Trophoblast cell (in vitro differentiated cells and primary cell): ENCODE data around the gene POLE.

Experiments used
- DNase-seq, 2 donors: peaks; one replicate each; pipeline ENCODE4 v3.0.0-alpha.2; 2016
- H2AFZ ChIP-seq: 2 replicates; pipeline ENCODE4 v1.6.1; 2013; ENCODE audit warnings: low read length, moderate library complexity, mild to moderate bottlenecking; ENCODE audit not compliant: insufficient read depth, poor library complexity
- H2AK5ac ChIP-seq: 2 replicates; pipeline ENCODE4 v1.6.1; 2013; ENCODE audit warnings: mild to moderate bottlenecking, low read length
- H2BK120ac ChIP-seq: 2 replicates; pipeline ENCODE4 v1.6.1; 2013; ENCODE audit warnings: low read length, mild to moderate bottlenecking, moderate library complexity; ENCODE audit not compliant: insufficient read depth, poor library complexity
- H2BK12ac ChIP-seq: 2 replicates; pipeline ENCODE4 v1.6.1; 2013; ENCODE audit warnings: mild to moderate bottlenecking, low read length, moderate library complexity
- H2BK5ac ChIP-seq: 2 replicates; pipeline ENCODE4 v1.6.1; 2013; ENCODE audit warnings: low read length, low read depth, moderate library complexity, mild to moderate bottlenecking; ENCODE audit not compliant: poor library complexity
- H3K14ac ChIP-seq: 2 replicates; pipeline ENCODE4 v1.6.1; 2013; ENCODE audit warnings: mild to moderate bottlenecking, low read length
- H3K18ac ChIP-seq: 2 replicates; pipeline ENCODE4 v1.6.1; 2013; ENCODE audit warnings: mild to moderate bottlenecking, low read length
- H3K23ac ChIP-seq: 2 replicates; pipeline ENCODE4 v1.6.1; 2013; ENCODE audit warnings: low read length
- H3K27ac ChIP-seq: 2 replicates; pipeline ENCODE4 v1.5.1; 2013; ENCODE audit warnings: low read depth, mild to moderate bottlenecking, inconsistent platforms, low read length, moderate library complexity
- H3K27me3 ChIP-seq: 2 replicates; pipeline ENCODE4 v1.6.1; 2013; ENCODE audit warnings: inconsistent platforms, mild to moderate bottlenecking, low read length, moderate library complexity; ENCODE audit not compliant: insufficient read depth
- H3K36me3 ChIP-seq, 2 experiments: 1 replicate in 1 of 2; 2 replicates in 1 of 2; pipeline ENCODE4 v1.6.1; 2013; ENCODE audit warnings: low read length in 2 of 2, mild to moderate bottlenecking in 2 of 2, moderate library complexity in 1 of 2; ENCODE audit not compliant: insufficient read depth in 2 of 2, control insufficient read depth in 1 of 2
- H3K4ac ChIP-seq: 2 replicates; pipeline ENCODE4 v1.6.1; 2013; ENCODE audit warnings: low read depth, mild to moderate bottlenecking, low read length, moderate library complexity
- H3K4me1 ChIP-seq, 2 experiments: 1 replicate in 1 of 2; 2 replicates in 1 of 2; pipeline ENCODE4 v1.6.1; 2013; ENCODE audit warnings: low read length in 2 of 2, mild to moderate bottlenecking in 2 of 2, moderate library complexity in 1 of 2; ENCODE audit not compliant: insufficient read depth in 2 of 2, control insufficient read depth in 1 of 2
- H3K4me2 ChIP-seq: 2 replicates; pipeline ENCODE4 v1.6.1; 2013; ENCODE audit warnings: inconsistent platforms, mild to moderate bottlenecking, low read length, moderate library complexity
- H3K4me3 ChIP-seq: 2 replicates; pipeline ENCODE4 v1.5.1; 2013; ENCODE audit warnings: mild to moderate bottlenecking, low read depth, low read length, inconsistent platforms
- H3K79me1 ChIP-seq: one replicate; pipeline ENCODE4 v1.6.1; 2013; ENCODE audit warnings: low read length
- H3K79me2 ChIP-seq: 2 replicates; pipeline ENCODE4 v1.6.1; 2013; ENCODE audit warnings: low read length, mild to moderate bottlenecking; ENCODE audit not compliant: control insufficient read depth, insufficient read depth, poor library complexity
- H3K9ac ChIP-seq: 2 replicates; pipeline ENCODE4 v1.6.1; 2013; ENCODE audit warnings: mild to moderate bottlenecking, low read length
- H3K9me3 ChIP-seq: 2 replicates; pipeline ENCODE4 v1.6.1; 2013; ENCODE audit warnings: low read depth, mild to moderate bottlenecking, control low read depth, inconsistent platforms, low read length; ENCODE audit not compliant: insufficient read depth
- H4K12ac ChIP-seq: 2 replicates; pipeline ENCODE4 v1.6.1; 2013; ENCODE audit warnings: low read depth, mild to moderate bottlenecking, low read length, moderate library complexity
- H4K8ac ChIP-seq: 2 replicates; pipeline ENCODE4 v1.6.1; 2013; ENCODE audit warnings: low read depth, mild to moderate bottlenecking, low read length, moderate library complexity
- H4K91ac ChIP-seq: one replicate; pipeline ENCODE4 v1.6.1; 2013; ENCODE audit warnings: low read depth, mild to moderate bottlenecking, low read length, moderate library complexity
- WGBS: extraction: QIAGEN DNeasy Blood & Tissue Kit; methylation state at CpG from one replicate; pipeline ENCODE4 v1.1.7; 2013; ENCODE audit warnings: missing lambda C conversion rate; ENCODE audit not compliant: insufficient read length, insufficient coverage; ENCODE audit errors: extremely low coverage; 5-methylcytosine and 5-hydroxymethylcytosine counted together

POLE gene

DNA sequence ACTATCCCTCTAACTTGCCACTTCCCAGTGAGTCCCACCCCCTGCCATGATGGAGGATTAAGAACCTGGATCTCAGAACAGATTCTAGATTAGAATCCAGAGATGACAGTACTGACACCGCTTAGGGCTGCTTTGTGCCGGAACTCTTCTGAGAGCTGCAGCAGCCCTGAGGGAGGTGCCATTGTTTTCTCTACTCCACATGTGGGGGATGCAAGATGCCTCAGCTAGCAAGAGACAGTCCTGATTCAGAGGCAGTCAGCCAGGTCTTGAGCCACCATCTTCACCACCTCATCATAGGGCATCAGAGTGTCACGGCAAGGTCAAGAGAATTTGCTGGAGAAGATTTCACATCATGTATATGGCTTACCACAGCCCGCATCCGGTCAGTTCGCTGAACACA is 20.1 kb upstream of the POLE start:
- Histone ChIP-seq H2BK120ac (no peak overlapping the region), H3K79me1 (peaks cover 12% of the 10 kb centered on the region), H3K18ac (no peak overlapping the region), H3K79me2 (peaks cover 11% of the 10 kb centered on the region), H3K4ac (no peak overlapping the region), H3K27ac (no peak overlapping the region), H4K8ac (no peak overlapping the region), H3K4me3 (no peak overlapping the region), H4K91ac (no peak overlapping the region), H2BK5ac (no peak overlapping the region), H3K9me3 (no peaks in the 10 kb centered on the region), H3K9ac (no peak overlapping the region), H3K14ac (no peak overlapping the region), H2AK5ac (no peak overlapping the region), H3K27me3 (no peaks in the 10 kb centered on the region), H2BK12ac (no peak overlapping the region), H2AFZ (no peak overlapping the region), H3K4me2 (no peak overlapping the region), H3K23ac (no peak overlapping the region), H3K4me1 (peaks cover 2 to 4% of the 10 kb centered on the region in 2 experiments), H4K12ac (no peak overlapping the region), H3K36me3 (peaks cover 7 to 21% of the 10 kb centered on the region in 2 experiments)
- WGBS = no CpG with 5 or more reads among the region's 6 CpGs
- DNase-seq = no peak

DNA sequence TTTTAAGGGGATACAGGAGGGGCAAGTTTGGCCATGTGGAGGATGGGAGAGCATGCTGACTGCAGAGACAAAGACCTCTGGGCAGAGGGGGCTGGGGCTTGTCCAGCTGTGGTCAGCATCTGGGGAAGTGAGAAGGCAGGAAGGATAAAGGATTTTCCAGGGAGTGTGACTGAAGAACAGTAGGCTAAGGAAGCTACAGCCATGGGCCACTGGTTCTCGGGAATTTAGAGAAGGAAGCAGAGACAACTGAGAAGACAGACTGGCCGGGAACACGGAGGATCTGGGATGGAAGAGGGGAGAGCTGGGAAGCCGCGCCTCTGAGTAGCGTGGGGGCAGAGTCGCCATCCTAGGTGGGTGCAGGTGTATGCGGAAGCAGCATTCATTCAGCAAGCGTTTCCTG is 16.5 kb upstream of the POLE start:
- Histone ChIP-seq H3K4me1 (no peaks in the 10 kb centered on the region), H3K27me3 (no peaks in the 10 kb centered on the region), H3K18ac (no peak overlapping the region), H2BK5ac (no peak overlapping the region), H4K8ac (no peak overlapping the region), H3K14ac (no peak overlapping the region), H3K4ac (no peak overlapping the region), H3K27ac (no peak overlapping the region), H3K9ac (no peak overlapping the region), H3K23ac (no peak overlapping the region), H3K9me3 (no peaks in the 10 kb centered on the region), H2BK12ac (no peak overlapping the region), H3K4me2 (no peak overlapping the region), H2AK5ac (no peak overlapping the region), H3K79me1 (no peaks in the 10 kb centered on the region), H4K91ac (no peak overlapping the region), H3K36me3 (peaks cover 17 to 35% of the 10 kb centered on the region in 2 experiments), H2BK120ac (no peak overlapping the region), H3K4me3 (no peak overlapping the region), H4K12ac (no peak overlapping the region), H3K79me2 (no peaks in the 10 kb centered on the region), H2AFZ (no peak overlapping the region)
- no peak for DNase-seq
- no CpG with 5 or more reads among the region's 9 CpGs for WGBS

DNA sequence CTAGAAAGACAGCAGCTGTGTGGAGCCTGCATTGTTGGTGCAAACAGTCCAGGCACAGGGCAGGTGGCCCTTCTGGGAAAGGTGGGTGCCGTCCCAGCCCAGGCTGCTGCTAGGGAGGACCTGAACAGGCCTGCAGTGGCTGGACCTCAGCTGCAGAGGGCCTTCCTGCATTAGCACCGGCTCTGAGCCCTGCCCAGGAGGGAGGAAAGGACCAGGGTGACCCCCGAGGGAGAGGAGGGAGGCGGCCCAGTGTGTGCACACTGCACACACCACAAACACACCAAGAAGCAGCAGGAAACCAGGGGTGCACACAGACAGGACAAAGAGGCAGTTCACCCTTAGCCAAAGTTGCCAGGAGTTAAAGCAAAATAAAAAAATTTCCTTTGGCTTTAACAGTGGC is 15.5 kb upstream of the POLE start:
- WGBS = no CpG with 5 or more reads among the region's 4 CpGs
- H3K9ac ChIP-seq = no peak overlapping the region
- no peak overlapping the region for H2BK120ac ChIP-seq
- no peak for DNase-seq
- H3K36me3 ChIP-seq = peaks cover 24 to 37% of the 10 kb centered on the region in 2 experiments
- H3K9me3 ChIP-seq = no peaks in the 10 kb centered on the region
- H2BK12ac ChIP-seq = no peak overlapping the region
- H2AFZ ChIP-seq = no peak overlapping the region
- no peak overlapping the region for H4K8ac ChIP-seq
- no peak overlapping the region for H3K14ac ChIP-seq
- no peaks in the 10 kb centered on the region for H3K27me3 ChIP-seq
- H3K79me1 ChIP-seq = no peaks in the 10 kb centered on the region
- no peak overlapping the region for H3K27ac ChIP-seq
- no peak overlapping the region for H4K91ac ChIP-seq
- no peak overlapping the region for H3K4ac ChIP-seq
- no peak overlapping the region for H3K18ac ChIP-seq
- no peaks in the 10 kb centered on the region for H3K4me1 ChIP-seq
- H3K79me2 ChIP-seq = no peaks in the 10 kb centered on the region
- H3K4me3 ChIP-seq = no peak overlapping the region
- no peak overlapping the region for H4K12ac ChIP-seq
- no peak overlapping the region for H2AK5ac ChIP-seq
- H3K4me2 ChIP-seq = no peak overlapping the region
- H2BK5ac ChIP-seq = no peak overlapping the region
- H3K23ac ChIP-seq = no peak overlapping the region

DNA sequence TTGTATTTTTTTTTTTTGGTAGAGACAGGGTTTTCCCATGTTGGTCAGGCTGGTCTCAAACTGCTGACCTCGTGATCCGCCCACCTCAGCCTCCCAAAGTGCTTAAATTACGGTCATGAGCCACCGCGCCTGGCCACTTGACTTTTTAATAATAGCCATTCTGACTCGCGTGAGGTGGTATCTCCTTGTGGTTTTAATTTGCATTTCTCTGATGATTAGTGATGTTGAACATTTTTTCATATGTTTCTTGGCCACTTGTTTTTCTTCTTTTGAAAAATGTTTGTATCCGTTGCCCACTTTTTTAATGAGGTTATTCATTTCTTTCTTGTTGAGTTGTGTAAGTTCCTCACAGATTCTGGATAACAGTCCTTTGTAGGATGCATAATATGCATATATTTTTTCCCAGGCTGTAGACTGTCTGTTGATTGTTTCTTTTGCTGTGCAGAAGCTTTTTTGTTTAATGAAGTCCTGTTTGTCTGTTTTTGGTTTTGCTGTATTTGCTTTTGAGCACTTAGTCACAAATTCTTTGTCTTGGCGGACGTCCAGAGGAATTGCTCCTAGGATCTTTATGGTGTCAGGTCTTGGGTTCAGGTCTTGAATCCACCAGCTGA is 13.2 kb upstream of the POLE start:
- no peaks in the 10 kb centered on the region for H3K27me3 ChIP-seq
- H3K23ac ChIP-seq = no peak overlapping the region
- no peak overlapping the region for H3K18ac ChIP-seq
- no peak overlapping the region for H2BK120ac ChIP-seq
- H4K91ac ChIP-seq = no peak overlapping the region
- H3K36me3 ChIP-seq = peaks cover 34 to 49% of the 10 kb centered on the region in 2 experiments
- no peak overlapping the region for H3K4ac ChIP-seq
- H3K4me2 ChIP-seq = no peak overlapping the region
- no peak overlapping the region for H3K27ac ChIP-seq
- H2BK12ac ChIP-seq = no peak overlapping the region
- no peaks in the 10 kb centered on the region for H3K9me3 ChIP-seq
- no peak overlapping the region for H3K9ac ChIP-seq
- no peak overlapping the region for H2AFZ ChIP-seq
- H3K79me1 ChIP-seq = no peaks in the 10 kb centered on the region
- no peak overlapping the region for H3K4me3 ChIP-seq
- no peak overlapping the region for H4K8ac ChIP-seq
- H3K79me2 ChIP-seq = no peaks in the 10 kb centered on the region
- no peak overlapping the region for H3K14ac ChIP-seq
- no peaks in the 10 kb centered on the region for H3K4me1 ChIP-seq
- WGBS = no CpG with 5 or more reads among the region's 10 CpGs
- no peak overlapping the region for H2AK5ac ChIP-seq
- no peak overlapping the region for H4K12ac ChIP-seq
- DNase-seq = no peak
- H2BK5ac ChIP-seq = no peak overlapping the region
